ENCODE measurements around the gene EBF3.

GRCh38 chr10:129909080-129909479, 55.0 kb downstream of the EBF3 start:
- TF ChIP-seq, protein P1, sequence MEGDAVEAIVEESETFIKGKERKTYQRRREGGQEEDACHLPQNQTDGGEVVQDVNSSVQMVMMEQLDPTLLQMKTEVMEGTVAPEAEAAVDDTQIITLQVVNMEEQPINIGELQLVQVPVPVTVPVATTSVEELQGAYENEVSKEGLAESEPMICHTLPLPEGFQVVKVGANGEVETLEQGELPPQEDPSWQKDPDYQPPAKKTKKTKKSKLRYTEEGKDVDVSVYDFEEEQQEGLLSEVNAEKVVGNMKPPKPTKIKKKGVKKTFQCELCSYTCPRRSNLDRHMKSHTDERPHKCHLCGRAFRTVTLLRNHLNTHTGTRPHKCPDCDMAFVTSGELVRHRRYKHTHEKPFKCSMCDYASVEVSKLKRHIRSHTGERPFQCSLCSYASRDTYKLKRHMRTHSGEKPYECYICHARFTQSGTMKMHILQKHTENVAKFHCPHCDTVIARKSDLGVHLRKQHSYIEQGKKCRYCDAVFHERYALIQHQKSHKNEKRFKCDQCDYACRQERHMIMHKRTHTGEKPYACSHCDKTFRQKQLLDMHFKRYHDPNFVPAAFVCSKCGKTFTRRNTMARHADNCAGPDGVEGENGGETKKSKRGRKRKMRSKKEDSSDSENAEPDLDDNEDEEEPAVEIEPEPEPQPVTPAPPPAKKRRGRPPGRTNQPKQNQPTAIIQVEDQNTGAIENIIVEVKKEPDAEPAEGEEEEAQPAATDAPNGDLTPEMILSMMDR (conservative IDR thresholded peaks at IDR 0.05; ENCODE audit: low read depth, low read length) = no peak
- TF ChIP-seq EZH2 (IDR thresholded peaks at IDR 0.05; ENCODE audit: borderline replicate concordance, low read depth, low read length, poor library complexity, severe bottlenecking) = no peak

Measured in A673 (cell line).